Activated gamma-delta T cell (primary cell): ENCODE measurements around the gene S100PBP.
A peak's percentile ranks its signal among the peaks of the same experiment; 100 is the strongest.

Experiments
- DNase-seq: peaks from one replicate; lab custom pipeline; 2025; lab: John Stamatoyannopoulos, UW

S100PBP gene

DNA sequence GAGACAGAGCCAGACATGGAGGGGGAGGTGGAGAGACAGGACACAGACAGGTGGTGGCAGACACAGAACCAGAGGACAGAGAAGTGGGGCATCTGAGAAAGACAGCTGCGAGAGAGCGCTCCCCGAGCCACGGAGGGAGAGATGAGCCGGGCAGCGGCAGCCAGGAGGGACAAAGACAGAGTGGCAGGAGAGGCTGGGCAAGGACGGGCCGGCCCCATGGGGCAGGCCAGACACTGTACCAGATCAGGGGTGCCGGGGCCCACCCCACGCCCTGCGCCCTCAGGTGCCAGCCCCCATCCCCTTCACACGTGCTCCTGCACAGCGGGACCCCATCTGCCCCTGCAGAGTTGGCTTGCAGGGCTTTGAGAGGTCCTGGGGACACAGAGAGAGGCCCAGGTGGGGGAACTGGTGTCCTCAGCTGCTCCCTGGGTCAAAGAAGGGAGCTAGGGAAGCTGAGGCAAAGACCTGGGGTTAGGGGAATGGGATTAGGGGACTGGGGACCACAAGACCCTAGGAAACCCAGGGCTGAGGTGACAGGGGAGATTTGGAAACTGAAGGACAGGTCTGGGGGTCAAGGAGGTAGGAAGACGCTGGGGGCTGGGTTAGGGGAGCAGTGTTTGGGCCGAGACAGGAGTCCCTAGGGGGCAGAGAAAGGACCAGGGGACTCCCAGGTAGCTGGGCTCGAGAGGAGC lies 52.6 kb downstream of the S100PBP start:
- DNase-seq, result no peak

DNA sequence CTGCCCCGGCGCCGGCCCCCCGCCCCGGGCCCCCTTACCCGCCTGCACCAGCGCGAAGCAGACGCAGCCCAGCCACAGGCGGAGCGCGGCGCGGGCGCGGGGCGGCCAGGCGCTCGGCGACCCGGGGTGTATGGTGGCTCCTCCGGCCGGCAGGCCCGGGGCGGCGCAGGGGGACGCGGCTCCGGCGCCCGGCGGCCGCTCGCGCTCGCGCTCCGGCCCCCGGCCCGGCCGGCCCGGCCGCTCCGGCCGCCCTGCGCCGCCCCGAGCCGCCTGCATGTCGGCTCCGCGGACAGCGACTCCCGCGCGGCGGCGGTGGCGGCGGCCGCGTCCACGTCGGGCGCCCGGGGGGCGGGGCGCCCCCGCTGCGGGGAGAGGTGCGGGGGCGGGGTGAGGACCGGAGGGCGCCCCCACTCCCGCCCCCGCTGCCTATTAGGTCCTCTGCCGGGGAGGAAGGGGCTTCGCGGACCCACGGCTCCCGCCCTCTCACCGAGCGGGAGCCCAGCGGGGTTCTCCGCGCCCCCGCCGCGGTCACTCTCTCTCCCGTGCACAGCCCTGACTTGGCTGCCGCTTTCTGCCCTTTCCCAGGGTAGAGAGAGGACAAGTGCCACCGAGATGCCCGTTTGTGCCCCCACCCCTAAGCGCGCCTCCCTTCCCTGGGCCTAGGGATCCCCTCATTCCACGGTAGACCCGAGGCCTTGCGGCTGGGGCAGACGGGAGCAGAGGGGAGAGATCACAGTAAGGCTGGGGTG lies 53.3 kb downstream of the S100PBP start, which contains the start of gene FNDC5:
Gene FNDC5 (minus strand): TSS at position 298 of the 749 bp plus-strand sequence.
- DNase-seq, result no peak

- DNase-seq, result no peak
Observed at GRCh38 chr1:32871364-32872191, 54.1 kb downstream of the S100PBP start.

DNA sequence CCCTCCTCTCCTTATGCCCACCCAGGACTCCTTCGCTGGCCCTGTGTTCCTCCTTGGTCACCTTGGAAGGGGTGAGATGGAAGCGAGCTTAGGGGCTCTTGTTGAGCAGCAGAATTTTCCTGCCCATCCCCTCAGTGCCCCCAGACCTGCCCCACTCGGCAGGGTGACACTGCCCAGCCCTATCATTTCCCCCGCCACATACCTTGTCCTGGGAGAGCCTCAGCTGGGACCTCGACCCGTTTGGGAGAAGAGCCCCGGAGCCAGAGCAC lies 54.7 kb downstream of the S100PBP start:
- no peak for DNase-seq

DNA sequence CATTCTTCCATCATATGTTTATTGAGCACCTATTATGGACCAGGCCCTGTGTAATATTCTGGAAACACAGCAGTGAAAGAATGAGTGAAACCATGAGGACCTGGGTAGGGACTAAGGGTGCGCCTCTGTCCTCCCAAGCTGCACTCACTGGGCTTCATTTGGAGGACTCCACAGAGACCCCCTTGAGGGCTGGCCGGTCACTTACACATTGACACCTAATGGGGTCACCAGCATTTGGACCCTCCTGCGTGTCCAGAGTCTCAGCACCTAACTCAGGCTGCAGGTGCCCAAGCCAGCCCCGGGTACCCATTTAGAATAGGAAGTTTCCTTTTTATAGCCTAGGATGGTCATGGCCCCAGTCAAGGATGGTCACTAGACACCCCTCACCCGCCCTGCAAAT lies 56.0 kb downstream of the S100PBP start:
- no peak for DNase-seq

DNA sequence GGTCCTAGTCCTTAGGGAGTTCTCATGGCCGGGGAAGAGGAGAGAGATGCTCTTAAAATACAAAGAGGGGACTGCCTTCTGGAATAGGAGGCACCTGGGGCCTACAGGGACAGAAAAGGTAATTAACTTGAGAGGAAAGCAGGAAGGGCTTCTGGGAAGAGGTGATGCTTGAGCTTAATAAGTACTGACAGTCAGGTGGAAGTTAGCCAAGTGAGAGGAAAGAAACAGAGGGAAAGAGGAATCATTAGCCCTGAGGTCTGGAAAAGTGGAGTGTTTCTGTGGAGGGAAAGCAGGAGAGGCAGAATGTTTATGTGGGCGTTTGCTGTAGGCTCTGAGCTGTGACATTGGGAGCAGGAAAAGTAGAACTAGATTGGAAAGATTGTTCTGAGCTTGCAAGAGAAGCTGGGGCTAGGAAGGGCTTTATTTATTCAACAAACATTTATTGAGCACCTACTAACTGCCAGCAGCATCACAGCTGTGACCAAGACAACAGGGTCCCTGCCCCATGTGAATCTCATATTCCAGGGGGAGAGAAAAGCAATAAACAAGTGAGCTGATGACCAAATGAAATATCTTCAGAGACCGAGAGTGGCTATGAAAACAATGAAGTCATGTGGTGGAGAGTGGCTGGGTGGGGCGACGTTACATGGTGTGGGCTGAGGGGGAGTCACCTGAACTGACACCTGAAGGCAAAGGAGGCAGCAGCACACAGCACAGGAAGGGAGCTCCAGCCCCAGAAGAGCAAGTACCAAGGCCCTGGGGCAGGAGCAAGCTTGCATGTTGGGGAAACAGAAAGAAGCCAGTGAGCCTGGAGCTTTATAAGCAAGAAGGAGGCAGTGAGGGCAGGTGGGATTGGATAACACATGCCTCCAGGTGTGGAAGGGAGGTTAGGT lies 57.7 kb downstream of the S100PBP start:
- DNase-seq, result no peak

DNA sequence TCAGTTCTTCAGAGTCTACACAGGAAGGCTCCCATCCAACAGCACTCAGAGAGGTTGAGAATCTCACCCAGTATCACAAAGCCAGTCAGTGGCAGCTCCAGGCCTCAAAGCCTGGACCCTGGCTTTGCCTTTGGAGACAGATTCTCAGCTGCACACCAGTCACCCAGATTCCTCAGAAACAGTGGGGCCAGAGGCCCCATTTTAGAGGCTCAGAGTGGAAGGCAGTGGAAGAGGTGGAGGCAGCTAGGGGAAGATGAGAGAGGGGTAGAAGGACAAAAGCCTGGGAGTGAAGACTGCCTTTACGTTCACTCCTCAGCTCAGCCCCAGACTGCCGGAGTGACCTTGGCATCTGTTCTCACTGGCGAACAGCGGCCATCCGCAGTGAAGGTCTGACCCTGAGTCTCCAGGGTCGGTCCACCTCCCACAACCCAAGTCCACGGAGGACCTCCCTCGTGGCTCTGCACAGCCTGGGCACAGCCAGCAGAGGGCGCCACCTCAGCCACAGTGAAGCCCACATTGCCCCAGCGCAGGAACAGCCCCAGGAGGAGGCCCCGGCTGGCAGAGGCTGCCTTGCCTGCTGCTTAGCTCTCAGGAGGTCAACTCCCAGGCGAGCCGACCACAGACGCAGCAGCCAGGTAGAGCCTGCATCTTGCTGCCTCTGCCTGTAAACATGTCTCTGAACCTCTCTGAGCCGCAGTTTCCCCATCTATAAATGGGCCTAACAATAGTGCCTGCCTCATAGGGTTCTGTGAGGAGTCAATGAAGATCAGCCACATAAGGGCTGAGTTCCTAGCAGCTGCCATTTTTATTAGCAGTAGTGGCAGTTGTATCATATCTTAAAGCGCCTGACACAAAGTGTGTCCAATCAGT lies 59.1 kb downstream of the S100PBP start:
- DNase-seq, result peak; percentile 29

GRCh38 chr1:32877211-32878110 lies 60.0 kb downstream of the S100PBP start:
- no peak for DNase-seq

GRCh38 chr1:32878183-32878582 lies 60.7 kb downstream of the S100PBP start:
- no peak for DNase-seq

GRCh38 chr1:32878637-32879041 lies 61.2 kb downstream of the S100PBP start:
- DNase-seq, result no peak

GRCh38 chr1:32881291-32881690 lies 63.8 kb downstream of the S100PBP start:
- no peak for DNase-seq

DNA sequence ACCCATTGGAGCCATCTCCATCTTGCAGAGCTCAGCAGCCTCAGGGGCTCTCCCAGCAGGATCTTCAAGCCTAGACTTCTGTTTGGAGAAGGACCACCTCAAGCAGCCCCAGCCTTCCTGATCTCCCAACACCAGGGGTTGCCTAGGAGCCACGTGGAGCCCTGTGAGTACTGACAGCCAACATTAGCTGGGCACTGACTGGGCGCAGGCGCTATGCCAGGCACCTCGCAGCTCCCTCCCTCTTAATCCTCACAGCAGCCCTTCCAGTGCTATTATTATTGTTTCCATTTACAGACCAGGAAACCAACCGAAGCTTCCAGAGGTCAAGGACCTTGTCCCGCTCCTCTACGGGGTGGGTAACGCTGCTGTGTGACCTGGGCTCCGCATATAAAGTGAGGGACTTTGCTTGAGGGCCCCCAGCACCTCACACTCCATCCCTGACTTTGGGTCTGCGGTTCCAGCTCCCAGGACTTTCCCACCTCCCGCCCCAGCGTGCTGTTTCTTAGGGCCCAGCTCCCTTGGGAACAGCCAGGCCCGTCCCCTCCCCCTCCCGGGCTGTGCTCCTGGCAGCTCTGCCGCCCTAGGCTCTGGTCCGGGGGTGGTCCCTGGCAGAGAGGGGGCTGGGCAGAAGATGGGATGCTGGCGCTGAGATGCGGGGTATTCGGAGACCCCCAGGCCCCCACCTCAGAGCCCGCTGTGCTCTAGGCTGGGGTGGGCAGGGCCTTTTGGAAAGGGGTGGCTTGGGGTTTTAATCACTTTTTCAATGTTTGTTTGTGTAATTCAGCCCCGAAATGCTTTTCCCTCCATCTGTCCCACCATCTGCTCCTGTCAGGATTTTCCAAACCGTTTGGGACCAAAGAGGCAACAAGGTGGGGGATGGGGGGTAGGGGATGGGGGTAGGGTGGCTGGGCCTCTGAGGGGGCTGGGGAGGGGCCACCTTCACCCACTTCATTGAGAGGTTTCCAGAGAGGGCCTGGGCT lies 64.7 kb downstream of the S100PBP start:
- DNase-seq, result no peak

- DNase-seq, result no peak
Observed at GRCh38 chr1:32883338-32884031, 66.0 kb downstream of the S100PBP start.

- no peak for DNase-seq
Observed at GRCh38 chr1:32884032-32884372, 66.5 kb downstream of the S100PBP start.

DNA sequence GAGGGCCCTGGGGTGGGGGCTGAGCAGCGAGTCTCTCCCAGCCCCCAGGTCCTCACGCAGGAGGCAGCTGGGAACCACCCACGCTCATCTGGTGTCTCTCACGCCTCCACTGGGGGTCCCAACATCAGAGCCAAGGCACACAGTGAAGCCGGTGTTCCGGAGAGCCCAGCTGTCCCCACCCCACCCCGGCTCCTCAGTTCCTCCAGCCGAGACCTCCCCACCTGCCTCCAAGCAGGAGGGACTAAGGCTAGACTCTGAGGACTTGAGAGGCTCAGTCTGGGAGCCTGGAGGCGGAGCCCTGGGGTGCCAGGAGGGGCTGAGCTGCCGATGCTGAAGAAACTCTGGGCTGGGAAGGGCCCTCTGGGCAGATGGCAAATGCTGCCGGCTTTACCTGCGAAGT lies 67.3 kb downstream of the S100PBP start:
- no peak for DNase-seq

- DNase-seq, result no peak
Observed at GRCh38 chr1:32885676-32886003, 68.2 kb downstream of the S100PBP start.

DNA sequence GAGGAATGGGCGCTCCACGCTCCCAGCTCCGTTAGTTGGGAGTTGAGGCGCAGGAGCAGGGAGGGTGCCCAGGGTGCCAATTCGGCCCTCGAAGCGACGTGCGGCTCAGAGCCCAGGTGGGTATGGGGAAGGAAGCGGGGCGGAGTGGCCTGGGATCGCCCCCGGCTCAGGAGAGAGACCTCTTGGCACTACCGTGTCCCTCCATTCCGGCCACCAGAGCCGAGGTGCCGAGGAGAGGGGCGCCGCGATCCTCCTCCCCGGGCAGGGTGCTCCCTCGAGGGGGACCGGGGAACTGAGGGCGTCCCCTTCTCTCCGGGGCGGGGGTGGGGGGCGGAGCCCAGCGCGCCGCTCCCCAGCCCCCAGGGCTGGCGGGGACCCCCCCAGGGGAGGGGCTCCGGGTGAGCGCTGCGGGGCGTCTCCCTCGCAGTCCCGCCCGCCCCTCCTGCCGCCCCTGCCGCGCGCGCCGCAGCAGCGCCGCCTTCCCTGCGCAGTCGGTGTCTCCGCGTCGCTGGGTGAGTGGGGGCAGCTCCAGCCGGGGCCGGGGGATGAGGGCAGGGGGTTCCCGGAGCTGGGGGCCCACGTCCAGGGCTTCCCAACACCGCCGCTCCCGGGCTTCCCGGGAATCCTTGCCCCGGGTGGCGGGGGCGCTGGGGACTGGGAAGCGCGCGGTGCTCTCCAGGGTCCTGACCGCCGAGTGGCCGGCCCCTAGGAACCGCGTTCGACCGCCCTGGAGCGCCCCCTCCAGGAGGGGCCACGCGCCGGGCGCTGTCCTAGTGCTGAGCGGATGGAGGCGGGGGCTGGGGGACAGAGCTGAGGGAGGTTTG lies 68.8 kb downstream of the S100PBP start, which contains the start of gene HPCA:
Gene HPCA (plus strand): TSS at position 488 of the 824 bp plus-strand sequence. CDS start 2,408 bp downstream, outside the sequence.
- no peak for DNase-seq
